Heart left ventricle (tissue), 16 donors: ENCODE measurements around the gene AFF1. TPM values are rescaled to one million over a fixed set of nuclear protein-coding genes. Genes with fewer than 3 reads are reported as not detected.

Experiments
- ATAC-seq, 4 donors: fragments of 200-7000 bp; cut with Tn5 transposase; one replicate each; pipeline ENCODE4 v1.9.1; 2020 to 2022; ENCODE audit warnings: moderate library complexity in 4 of 4, mild to moderate bottlenecking in 3 of 4, moderate number of reproducible peaks in 1 of 4
- DNase-seq, 5 donors: peaks; one replicate each; pipeline ENCODE4 v3.0.0-alpha.2; 2020
- H3K27ac ChIP-seq, 12 donors: fragments of 200-600 bp; sonication (generic) in 4 of 12; one replicate each; pipeline versions ENCODE4 v1.5.0 to v1.8.0; 2016 to 2022; ENCODE audit warnings: mild to moderate bottlenecking in 2 of 12
- H3K27me3 ChIP-seq, 9 donors: fragments of 200-600 bp; sonication (generic) in 2 of 9; one replicate each; pipeline versions ENCODE4 v1.5.1 to v1.8.0; 2016 to 2022; ENCODE audit warnings: mild to moderate bottlenecking in 3 of 9
- H3K36me3 ChIP-seq, 9 donors: fragments of 200-600 bp; sonication (generic) in 2 of 9; one replicate each; pipeline versions ENCODE4 v1.5.0 to v1.8.0; 2018 to 2022; ENCODE audit warnings: mild to moderate bottlenecking in 2 of 9
- H3K4me1 ChIP-seq, 12 donors: fragments of 200-600 bp; sonication (generic) in 4 of 12; one replicate each; pipeline versions ENCODE4 v1.5.0 to v1.8.0; 2016 to 2022; ENCODE audit warnings: mild to moderate bottlenecking in 3 of 12
- H3K4me3 ChIP-seq, 12 donors: fragments of 200-600 bp; sonication (generic) in 4 of 12; one replicate each; pipeline versions ENCODE4 v1.5.0 to v1.8.0; 2017 to 2022; ENCODE audit warnings: mild to moderate bottlenecking in 9 of 12, moderate library complexity in 4 of 12
- H3K9me3 ChIP-seq, 12 donors: fragments of 200-600 bp; sonication (generic) in 4 of 12; one replicate each; pipeline versions ENCODE4 v1.5.0 to v1.8.0; 2016 to 2022; ENCODE audit warnings: mild to moderate bottlenecking in 1 of 12
- CTCF ChIP-seq, 12 donors: fragments of 200-600 bp; sonication (generic) in 4 of 12; IDR thresholded peaks; one replicate each; pipeline versions ENCODE4 v1.5.0 to v1.8.0; 2018 to 2022; ENCODE audit warnings: antibody characterized with exemption in 12 of 12, mild to moderate bottlenecking in 5 of 12
- POLR2A ChIP-seq, 2 donors: fragments of 450-650 bp; IDR thresholded peaks; one replicate each; pipeline ENCODE4 v1.6.1; 2017; ENCODE audit warnings: antibody characterized with exemption in 2 of 2, mild to moderate bottlenecking in 2 of 2, moderate library complexity in 2 of 2
- WGBS, 4 donors: extraction: QIAGEN DNeasy Blood & Tissue Kit in 2 of 4; methylation state at CpG; one replicate each; pipeline versions ENCODE4 v1.1.5 to v1.1.7; 2013 to 2018; 5-methylcytosine and 5-hydroxymethylcytosine counted together
- intact Hi-C, 10 donors: fragments of 100-400 bp; cut with DNase I; formaldehyde crosslinking; loops; one replicate each; pipeline versions ENCODE4 v1.11.1 to v1.14.2; 2022
- polyA plus RNA-seq, 2 donors: library from polyadenylated mRNA; stranded (reverse); fragments of 200-250 nt; gene quantifications; one replicate each; pipeline ENCODE4 v1.2.3, GENCODE V29; 2013
- total RNA-seq, 9 donors: library from RNA; depleted of rRNA in 2 of 9; stranded (reverse); fragments of >200 nt in 2 of 9; fragmentation: NEBNext Ultra II Directional in 3 of 9; extraction: Animal tissue kit (Norgen Biotek cat#: 25700) in 3 of 9; gene quantifications; one replicate each; pipeline versions ENCODE4 v1.1.0 to v1.2.4, GENCODE V29; 2016 to 2023
- donor health status: ischemic (EF 13 %, LVEDD 7.1; RV severe dilation, severe dysfunction).
- donor health status: healthy with polysubstance abuse.
- donor health status: DM: no; HTN: yes; CAD: no.
- donor health status: DM: no; HTN: no; CAD: no.
- donor health status: ischemic (EF 25% LVEDD 6.9; RV normal size, moderate dysfunction).
- donor health status: ischemic (EF 25% LVEDD 5.7; RV mildly dilated, moderate dysfunction).
- donor health status: healthy.
- donor health status: DM: yes; HTN: yes; CAD: no.
- donor health status: ischemic (EF 35%, LVEDD 5.7; RV mildly dilated, moderate dysfunction).
- donor health status: nonischemic (EF 11% LVEDD 7.7; RV severe dilation, severe dysfunction).
- donor health status: DM: yes; HTN: yes; CAD: no.
- donor health status: PGD.
- donor health status: ischemic (EF 29% LVEDD 5.4; RV normal size, mild dysfunction).
- donor health status: nonischemic (EF 23%, LVEDD 6.1; RV moderate dilation, normal function).

AFF1 gene
- total and polyA plus RNA-seq, 11 donors = 51.8 to 96.5 (median 72.8) TPM

DNA sequence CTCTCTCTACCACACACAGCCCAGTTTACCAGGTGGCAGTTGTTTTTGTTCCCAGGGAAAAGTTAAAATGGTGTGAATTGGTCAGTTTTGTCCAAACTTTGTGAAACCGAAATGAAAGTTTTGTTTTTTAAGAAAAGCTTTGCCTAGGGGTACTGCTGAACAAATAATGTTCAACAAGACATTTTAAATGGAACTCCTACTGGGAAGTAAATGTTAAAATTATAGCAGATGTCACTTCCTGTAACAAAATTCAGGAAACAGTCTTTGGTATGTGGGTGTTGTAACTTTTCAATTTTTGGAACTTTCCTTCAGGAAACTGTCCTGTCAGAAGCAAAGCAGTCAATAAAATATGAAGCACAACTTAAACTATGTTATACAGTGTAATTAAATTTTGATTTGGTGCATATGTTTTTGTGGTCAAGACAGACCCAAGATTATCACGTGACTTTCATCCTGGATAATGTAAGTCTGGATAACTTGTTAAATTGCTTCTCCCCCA, 79.5 kb downstream of the AFF1 start:
- Histone ChIP-seq H3K4me1 (peaks cover 13 to 100% (median 86%) of the 10 kb centered on the region in 12 donors), H3K27me3 (no peaks in the 10 kb centered on the region), H3K9me3 (no peaks in the 10 kb centered on the region), H3K27ac (peak overlapping the region; percentile 45 to 89 (median 72)), H3K36me3 (no peaks in the 10 kb centered on the region), H3K4me3 (peak overlapping the region in 3 of 12 donors; percentile 1 to 12 (median 2))
- DNase-seq (no peak), ATAC-seq (peak in 2 of 4 donors; percentile 6 to 48)
- intact Hi-C loops = no loop called here
- WGBS, 4 donors = 23 to 37% (median 33%) methylated on average over 2 of the region's 2 CpGs
- TF ChIP-seq POLR2A (IDR thresholded peaks at IDR 0.05) (no peak), CTCF (IDR thresholded peaks at IDR 0.05) (no peak)

DNA sequence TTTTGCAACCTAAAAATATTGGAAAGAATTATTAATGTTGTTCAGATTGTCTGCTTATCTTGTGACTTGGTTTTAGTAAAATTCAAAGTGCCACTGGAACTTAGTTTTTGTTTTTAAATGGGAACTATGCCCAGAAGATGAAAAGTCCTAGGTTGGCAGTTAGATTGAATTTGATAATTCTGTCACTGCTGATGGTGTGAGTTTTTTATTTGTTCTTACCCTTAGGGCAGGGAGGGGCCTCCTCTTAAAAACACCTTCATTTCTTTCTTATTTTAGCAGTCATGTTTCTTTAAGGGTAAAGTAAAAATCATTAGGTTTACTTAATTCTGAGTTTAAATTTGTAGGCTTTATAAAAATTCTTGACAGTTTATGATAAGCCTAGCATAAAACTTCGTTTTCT, 80.6 kb downstream of the AFF1 start:
- intact Hi-C loops = no loop called here
- H3K27ac ChIP-seq = peak overlapping the region in 10 of 12 donors; percentile 45 to 89 (median 74)

GRCh38 chr4:87017580-87018342, 83.0 kb downstream of the AFF1 start:
- ATAC-seq (peak; percentile 20 to 71 (median 54)), DNase-seq (no peak)
- Histone ChIP-seq H3K4me1 (peaks cover 10 to 88% (median 62%) of the 10 kb centered on the region in 12 donors), H3K27me3 (no peaks in the 10 kb centered on the region), H3K9me3 (no peaks in the 10 kb centered on the region), H3K27ac (peak overlapping the region in 8 of 12 donors; percentile 12 to 78 (median 37)), H3K4me3 (no peak overlapping the region), H3K36me3 (no peaks in the 10 kb centered on the region)
- intact Hi-C loops = no loop called here
- 39 to 50% (median 44%) methylated on average over 10 of the region's 10 CpGs for WGBS, 4 donors
- TF ChIP-seq CTCF (IDR thresholded peaks at IDR 0.05) (no peak), POLR2A (IDR thresholded peaks at IDR 0.05) (no peak)

More for the DNA sequence above, 80.6 kb downstream of the AFF1 start:
- Histone ChIP-seq H3K4me1 (peaks cover 10 to 99% (median 81%) of the 10 kb centered on the region in 12 donors), H3K9me3 (no peaks in the 10 kb centered on the region), H3K27me3 (no peaks in the 10 kb centered on the region), H3K4me3 (no peak overlapping the region), H3K36me3 (no peaks in the 10 kb centered on the region)
- no peak for DNase-seq
- TF ChIP-seq CTCF (IDR thresholded peaks at IDR 0.05) (no peak), POLR2A (IDR thresholded peaks at IDR 0.05) (no peak)
- no peak for ATAC-seq
- WGBS, 4 donors = 68 to 74% (median 68%) methylated on average over 1 of the region's 1 CpG

- WGBS, 4 donors = 59 to 82% (median 75%) methylated on average over 1 of the region's 1 CpG
- Histone ChIP-seq H3K4me1 (peaks cover 15 to 87% (median 63%) of the 10 kb centered on the region in 12 donors), H3K27ac (peak overlapping the region in 6 of 12 donors; percentile 0 to 78 (median 25)), H3K4me3 (no peak overlapping the region), H3K27me3 (no peaks in the 10 kb centered on the region), H3K9me3 (no peaks in the 10 kb centered on the region), H3K36me3 (no peaks in the 10 kb centered on the region)
- TF ChIP-seq CTCF (IDR thresholded peaks at IDR 0.05) (no peak), POLR2A (IDR thresholded peaks at IDR 0.05) (no peak)
- ATAC-seq = no peak
- intact Hi-C loops = no loop called here
- DNase-seq = no peak
These were observed 83.9 kb downstream of the AFF1 start for GRCh38 chr4:87018753-87019152.
